Esophagus squamous epithelium (tissue), 4 donors: ENCODE measurements around the gene IRF2.

ENCODE experiments used
- CTCF ChIP-seq, 6 experiments: fragments of 450-650 bp in 4 of 6; fragments of 200-600 bp in 2 of 6; sonication (generic) in 2 of 6; IDR thresholded peaks; one replicate each; pipeline ENCODE4 v1.5.1; 2016 to 2019; ENCODE audit warnings: antibody characterized with exemption in 6 of 6, mild to moderate bottlenecking in 4 of 6, moderate library complexity in 4 of 6
- POLR2A ChIP-seq, 4 donors: fragments of 450-650 bp; IDR thresholded peaks; one replicate each; pipeline ENCODE4 v1.6.1; 2017; ENCODE audit warnings: antibody characterized with exemption in 4 of 4, mild to moderate bottlenecking in 4 of 4, moderate library complexity in 3 of 4

DNA sequence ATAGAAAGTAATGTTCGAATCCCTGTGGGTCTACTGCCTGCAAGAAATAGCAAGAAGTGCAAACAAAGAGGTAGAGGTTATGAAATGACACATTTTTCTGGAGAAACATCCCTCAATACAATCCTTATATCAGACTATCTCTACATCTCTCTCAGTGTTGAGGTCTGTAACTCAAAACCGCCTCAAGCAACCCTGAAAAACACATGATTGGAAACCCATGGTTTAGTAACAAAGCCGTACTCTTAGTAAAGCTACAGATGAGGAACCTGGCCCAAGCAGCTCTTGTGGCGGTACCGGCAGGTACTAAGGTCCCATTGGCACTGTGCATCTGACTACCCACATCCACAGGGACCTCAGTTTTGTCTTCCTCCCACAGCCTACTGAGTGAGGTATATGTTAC, 53.9 kb downstream of the IRF2 start:
- no peak for TF ChIP-seq POLR2A (IDR thresholded peaks at IDR 0.05)
- TF ChIP-seq CTCF (IDR thresholded peaks at IDR 0.05), result no peak
